Measurements from ENCODE around the gene TRPT1.

Gene TRPT1

GRCh38 chr11:64178203-64178602 is 47.8 kb downstream of the TRPT1 start:
- DNase-seq (ENCODE audit: low read depth) = no peak

GRCh38 chr11:64176751-64177150 is 49.2 kb downstream of the TRPT1 start:
- no peak for DNase-seq (ENCODE audit: low read depth)
